Naive thymus-derived CD8-positive, alpha-beta T cell (primary cell): ENCODE data around the gene COL15A1. TPM values are rescaled to one million over a fixed set of nuclear protein-coding genes. Genes with fewer than 3 reads are reported as not detected.

ENCODE experiments used
- ATAC-seq, 2 donors: fragments of 150-1000 bp; cut with Tn5 transposase in 1 of 2; sonication (Bioruptor Pico), chemical (Tn5 transposase) in 1 of 2; 1 replicate in 1 of 2; 2 replicates in 1 of 2; pipeline ENCODE4 v1.10.0; 2021; ENCODE audit warnings: mild to moderate bottlenecking in 2 of 2, moderate library complexity in 2 of 2
- POLR2A ChIA-PET: fragments of 350-600 bp; sonication (Branson Sonifier 250); formaldehyde crosslinking; loops from one replicate; lab custom pipeline; 2021; ENCODE audit warnings: antibody characterized with exemption; lab: Charles Lee
- DNase-seq, 10 donors: peaks; one replicate each; pipeline versions ENCODE4 v3.0.0 to v3.0.0-alpha.2; 2020 to 2022
- H3K27ac Mint-ChIP-seq, 10 donors: one replicate each; pipeline ENCODE4 v1.8.0; 2020 to 2022; ENCODE audit warnings: mild to moderate bottlenecking in 10 of 10, mixed read lengths in 10 of 10, moderate library complexity in 4 of 10, inconsistent platforms in 1 of 10
- H3K27me3 Mint-ChIP-seq, 5 donors: one replicate each; pipeline ENCODE4 v1.8.0; 2021 to 2022; ENCODE audit warnings: mixed read lengths in 5 of 5
- H3K36me3 Mint-ChIP-seq, 3 donors: one replicate each; pipeline ENCODE4 v1.8.0; 2020 to 2022; ENCODE audit warnings: mixed read lengths in 3 of 3, mild to moderate bottlenecking in 2 of 3, inconsistent platforms in 1 of 3
- H3K4me1 Mint-ChIP-seq, 4 donors: one replicate each; pipeline ENCODE4 v1.8.0; 2021 to 2022; ENCODE audit warnings: mixed read lengths in 4 of 4
- H3K4me3 Mint-ChIP-seq, 10 donors: one replicate each; pipeline ENCODE4 v1.8.0; 2020 to 2022; ENCODE audit warnings: mild to moderate bottlenecking in 10 of 10, mixed read lengths in 10 of 10, moderate library complexity in 6 of 10, inconsistent platforms in 1 of 10
- H3K9me3 Mint-ChIP-seq, 9 donors: one replicate each; pipeline ENCODE4 v1.8.0; 2020 to 2022; ENCODE audit warnings: mixed read lengths in 9 of 9, mild to moderate bottlenecking in 3 of 9, inconsistent platforms in 1 of 9, moderate library complexity in 1 of 9
- polyA plus RNA-seq, 3 donors: library from polyadenylated mRNA; unstranded; fragments of 300-500 nt; fragmentation: Illumina TruSeq; gene quantifications; one replicate each; pipeline ENCODE4 v1.2.3, GENCODE V29; 2021
- total RNA-seq, 8 experiments: library from RNA in 2 of 8; stranded (reverse) in 2 of 8; gene quantifications; one replicate each; pipeline ENCODE4 v1.2.3 and lab custom pipeline; 2021 to 2026

COL15A1 gene
- total and polyA plus RNA-seq, 5 experiments from 2014 or later: not detected

GRCh38 chr9:98940276-98940675 lies 3.4 kb upstream of the COL15A1 start:
- ATAC-seq: no peak
- no peak for DNase-seq
- Mint-ChIP-seq H3K4me3 (no peak overlapping the region), H3K36me3 (no peaks in the 10 kb centered on the region), H3K27me3 (peaks cover 31 to 85% (median 54%) of the 10 kb centered on the region in 5 donors), H3K4me1 (peaks cover 2 to 14% (median 9%) of the 10 kb centered on the region in 4 donors), H3K27ac (no peak overlapping the region), H3K9me3 (no peaks in the 10 kb centered on the region)
- POLR2A ChIA-PET: no interaction called here

DNA sequence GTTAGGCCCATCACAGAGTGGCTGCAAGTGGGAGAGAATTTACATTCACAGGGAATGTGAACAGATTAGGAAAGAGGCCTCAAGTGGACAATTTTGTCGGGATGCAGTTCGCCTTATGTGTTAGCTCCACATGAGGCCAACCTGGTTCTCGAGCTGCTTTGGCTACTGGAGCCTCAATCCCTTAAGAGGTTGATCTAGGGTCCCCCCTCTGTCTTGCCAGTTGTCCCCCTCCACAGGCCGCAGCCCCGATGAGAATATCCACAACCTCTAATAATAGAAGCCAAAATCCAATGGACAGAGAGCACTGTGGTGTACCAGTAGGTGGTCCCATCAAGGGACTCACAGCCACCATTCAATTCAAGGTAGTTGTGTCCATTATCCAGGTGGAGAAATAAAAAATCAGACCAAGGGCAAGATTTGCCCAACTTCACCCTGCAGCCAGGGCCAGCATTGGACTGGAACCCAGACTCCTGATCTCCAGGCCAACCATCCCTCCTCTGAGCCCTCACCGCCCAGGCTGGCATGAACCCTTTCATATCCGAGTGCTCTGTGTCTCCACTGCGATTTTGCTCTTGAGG lies 1.7 kb upstream of the COL15A1 start:
- no peaks in the 10 kb centered on the region for H3K9me3 Mint-ChIP-seq
- no peak overlapping the region for H3K27ac Mint-ChIP-seq
- no peaks in the 10 kb centered on the region for H3K36me3 Mint-ChIP-seq
- no peak overlapping the region for H3K4me3 Mint-ChIP-seq
- peaks cover 2 to 14% (median 9%) of the 10 kb centered on the region in 4 donors for H3K4me1 Mint-ChIP-seq
- ATAC-seq (no peak), DNase-seq (no peak)
- peaks cover 34 to 85% (median 65%) of the 10 kb centered on the region in 5 donors for H3K27me3 Mint-ChIP-seq
- POLR2A ChIA-PET: no interaction called here

- no peak overlapping the region for H3K27ac Mint-ChIP-seq
- peak overlapping the region in 5 of 10 donors; percentile 22 to 60 (median 41) for H3K4me3 Mint-ChIP-seq
- ATAC-seq (no peak), DNase-seq (no peak)
- H3K36me3 Mint-ChIP-seq: no peaks in the 10 kb centered on the region
- H3K9me3 Mint-ChIP-seq: no peaks in the 10 kb centered on the region
- POLR2A ChIA-PET: no interaction called here
- peaks cover 2 to 14% (median 9%) of the 10 kb centered on the region in 4 donors for H3K4me1 Mint-ChIP-seq
- peaks cover 33 to 76% (median 67%) of the 10 kb centered on the region in 5 donors for H3K27me3 Mint-ChIP-seq
Observed at GRCh38 chr9:98942906-98943681, 613 bp upstream of the COL15A1 start.

GRCh38 chr9:98944057-98944733 lies 488 bp downstream of the COL15A1 start:
- Mint-ChIP-seq H3K36me3 (no peaks in the 10 kb centered on the region), H3K9me3 (no peaks in the 10 kb centered on the region), H3K4me1 (peaks cover 2 to 14% (median 9%) of the 10 kb centered on the region in 4 donors), H3K4me3 (peak overlapping the region in 8 of 10 donors; percentile 33 to 70 (median 46)), H3K27me3 (peaks cover 31 to 65% (median 63%) of the 10 kb centered on the region in 5 donors), H3K27ac (no peak overlapping the region)
- DNase-seq (no peak), ATAC-seq (peak in 1 of 2 donors; percentile 16)
- POLR2A ChIA-PET: no interaction called here

DNA sequence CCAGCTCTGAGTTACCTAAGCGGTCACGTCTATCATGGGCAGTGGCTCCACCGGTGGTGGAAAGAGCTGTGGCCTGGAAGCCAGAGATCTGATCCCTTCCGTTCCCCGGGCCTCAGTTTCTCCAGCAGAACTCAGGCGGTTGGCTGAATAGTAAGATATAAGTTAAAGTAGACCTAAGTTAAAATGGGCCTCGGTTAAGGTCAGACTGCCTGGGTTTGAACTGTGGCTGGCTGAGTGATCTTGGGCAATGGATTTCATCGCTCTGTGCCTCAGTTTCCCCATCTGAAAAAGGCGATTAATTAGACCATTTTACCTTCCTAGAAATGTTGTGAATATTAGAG lies 997 bp downstream of the COL15A1 start:
- Mint-ChIP-seq H3K4me3 (peak overlapping the region in 5 of 10 donors; percentile 20 to 70 (median 60)), H3K27ac (no peak overlapping the region), H3K4me1 (peaks cover 2 to 14% (median 9%) of the 10 kb centered on the region in 4 donors), H3K9me3 (no peaks in the 10 kb centered on the region), H3K27me3 (peaks cover 31 to 62% (median 60%) of the 10 kb centered on the region in 5 donors), H3K36me3 (no peaks in the 10 kb centered on the region)
- POLR2A ChIA-PET: no interaction called here
- DNase-seq (no peak), ATAC-seq (no peak)

DNA sequence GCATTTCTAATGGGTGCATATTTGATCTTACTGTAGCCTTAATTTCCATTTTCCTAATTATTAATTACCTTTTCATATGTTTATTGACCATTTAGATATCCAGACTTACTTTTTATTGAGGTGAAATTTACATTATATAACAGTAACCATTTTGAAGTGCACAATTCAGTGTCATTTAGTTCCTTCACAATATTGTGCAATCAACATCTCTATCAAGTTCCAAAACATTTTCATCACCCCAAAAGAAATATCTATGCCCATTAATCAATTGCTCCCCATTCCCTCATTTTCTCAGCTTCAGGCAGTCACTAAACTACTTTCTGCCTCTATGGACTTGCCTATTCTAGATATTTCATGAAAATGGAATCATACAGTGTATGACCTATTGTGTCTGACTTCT lies 5.9 kb downstream of the COL15A1 start:
- ATAC-seq (no peak), DNase-seq (no peak)
- H3K36me3 Mint-ChIP-seq: no peaks in the 10 kb centered on the region
- peaks cover 0 to 3% (median 2%) of the 10 kb centered on the region in 4 donors for H3K4me1 Mint-ChIP-seq
- peaks cover 0 to 2% (median 0%) of the 10 kb centered on the region in 9 donors for H3K9me3 Mint-ChIP-seq
- peaks cover 18 to 53% (median 30%) of the 10 kb centered on the region in 5 donors for H3K27me3 Mint-ChIP-seq
- POLR2A ChIA-PET: interaction anchor here (0.7 kb wide), 1 partner anchor 15 kb away, joined by 3 read pairs; no protein-coding TSS in a partner anchor
- no peak overlapping the region for H3K27ac Mint-ChIP-seq
- H3K4me3 Mint-ChIP-seq: no peak overlapping the region

GRCh38 chr9:98950262-98950661 lies 6.6 kb downstream of the COL15A1 start:
- ATAC-seq (no peak), DNase-seq (no peak)
- no peaks in the 10 kb centered on the region for H3K4me1 Mint-ChIP-seq
- H3K4me3 Mint-ChIP-seq: no peak overlapping the region
- POLR2A ChIA-PET: no interaction called here
- H3K9me3 Mint-ChIP-seq: peaks cover 0 to 2% (median 0%) of the 10 kb centered on the region in 9 donors
- no peaks in the 10 kb centered on the region for H3K36me3 Mint-ChIP-seq
- H3K27ac Mint-ChIP-seq: no peak overlapping the region
- H3K27me3 Mint-ChIP-seq: peaks cover 15 to 53% (median 24%) of the 10 kb centered on the region in 5 donors

- POLR2A ChIA-PET: no interaction called here
- no peak for DNase-seq
- Mint-ChIP-seq H3K9me3 (peaks cover 0 to 4% (median 1%) of the 10 kb centered on the region in 9 donors), H3K27ac (no peak overlapping the region), H3K4me3 (no peak overlapping the region), H3K36me3 (peaks cover 0 to 1% (median 0%) of the 10 kb centered on the region in 3 donors), H3K27me3 (peaks cover 11 to 41% (median 13%) of the 10 kb centered on the region in 5 donors), H3K4me1 (no peaks in the 10 kb centered on the region)
- no peak for ATAC-seq
Observed at GRCh38 chr9:98951967-98952366, 8.3 kb downstream of the COL15A1 start.

DNA sequence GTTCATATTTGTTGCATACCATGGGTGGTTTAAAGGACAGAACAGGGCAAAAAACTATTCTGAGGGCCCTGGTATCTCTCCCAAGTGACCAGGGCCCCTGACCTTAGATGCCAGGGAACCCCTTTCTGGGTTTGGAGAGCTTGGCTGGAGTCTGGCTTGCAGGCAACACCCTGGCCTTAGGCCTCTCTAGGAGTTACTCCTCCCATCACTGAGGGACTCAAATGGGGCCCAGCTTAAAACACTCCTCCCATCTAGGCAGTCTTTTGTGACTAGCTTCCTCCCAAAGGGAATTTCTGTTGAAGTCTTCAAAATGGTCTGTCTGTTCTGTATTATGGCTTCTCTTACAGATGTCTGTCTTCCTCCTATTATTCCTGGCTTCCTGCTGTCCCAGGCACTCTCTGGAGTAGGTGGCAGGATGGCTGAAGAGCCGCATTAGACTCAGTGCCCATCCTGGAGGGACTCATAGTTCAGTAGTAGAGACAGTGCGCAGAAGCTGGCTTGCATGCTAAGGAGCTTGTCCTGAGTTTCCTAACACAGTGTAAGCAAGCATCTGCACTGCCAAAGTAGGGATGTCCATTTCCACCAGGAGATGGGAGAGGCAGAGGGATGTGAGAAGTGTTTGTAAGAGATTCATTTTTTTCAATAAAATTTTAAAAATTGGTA lies 10.0 kb downstream of the COL15A1 start:
- ATAC-seq: no peak
- no peaks in the 10 kb centered on the region for H3K4me1 Mint-ChIP-seq
- peaks cover 0 to 2% (median 0%) of the 10 kb centered on the region in 3 donors for H3K36me3 Mint-ChIP-seq
- no peak overlapping the region for H3K27ac Mint-ChIP-seq
- no peak for DNase-seq
- peaks cover 0 to 14% (median 3%) of the 10 kb centered on the region in 9 donors for H3K9me3 Mint-ChIP-seq
- no peak overlapping the region for H3K4me3 Mint-ChIP-seq
- H3K27me3 Mint-ChIP-seq: peaks cover 6 to 38% (median 11%) of the 10 kb centered on the region in 5 donors
- POLR2A ChIA-PET: no interaction called here

GRCh38 chr9:98954244-98954610 lies 10.5 kb downstream of the COL15A1 start:
- Mint-ChIP-seq H3K4me1 (no peaks in the 10 kb centered on the region), H3K36me3 (peaks cover 0 to 2% (median 0%) of the 10 kb centered on the region in 3 donors), H3K27me3 (peaks cover 6 to 38% (median 11%) of the 10 kb centered on the region in 5 donors), H3K4me3 (no peak overlapping the region), H3K9me3 (peaks cover 0 to 14% (median 3%) of the 10 kb centered on the region in 9 donors), H3K27ac (no peak overlapping the region)
- no peak for ATAC-seq
- DNase-seq: no peak
- POLR2A ChIA-PET: no interaction called here

DNA sequence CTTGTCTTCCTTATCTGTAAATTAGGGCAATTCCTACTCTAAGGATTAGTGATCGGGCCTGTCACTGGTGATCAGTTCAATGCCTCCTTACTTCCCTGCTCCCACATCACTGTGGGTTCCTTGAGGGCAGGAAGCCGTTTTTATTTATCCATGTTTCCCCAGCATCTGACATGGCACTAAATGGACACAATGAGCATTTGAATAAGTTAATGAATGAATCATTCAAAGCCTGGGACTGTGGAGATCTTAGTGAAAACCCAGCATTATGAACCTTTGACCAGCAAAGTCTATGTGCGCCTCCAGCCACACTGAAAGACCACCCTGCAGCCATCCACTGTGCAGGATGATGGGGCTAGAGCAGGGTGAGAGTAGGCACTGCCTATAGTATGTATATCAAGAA lies 11.6 kb downstream of the COL15A1 start:
- H3K27ac Mint-ChIP-seq: no peak overlapping the region
- no peaks in the 10 kb centered on the region for H3K4me1 Mint-ChIP-seq
- no peak for DNase-seq
- POLR2A ChIA-PET: no interaction called here
- H3K27me3 Mint-ChIP-seq: peaks cover 6 to 38% (median 11%) of the 10 kb centered on the region in 5 donors
- H3K36me3 Mint-ChIP-seq: peaks cover 0 to 2% (median 0%) of the 10 kb centered on the region in 3 donors
- H3K9me3 Mint-ChIP-seq: peaks cover 0 to 14% (median 3%) of the 10 kb centered on the region in 9 donors
- H3K4me3 Mint-ChIP-seq: no peak overlapping the region
- no peak for ATAC-seq

DNA sequence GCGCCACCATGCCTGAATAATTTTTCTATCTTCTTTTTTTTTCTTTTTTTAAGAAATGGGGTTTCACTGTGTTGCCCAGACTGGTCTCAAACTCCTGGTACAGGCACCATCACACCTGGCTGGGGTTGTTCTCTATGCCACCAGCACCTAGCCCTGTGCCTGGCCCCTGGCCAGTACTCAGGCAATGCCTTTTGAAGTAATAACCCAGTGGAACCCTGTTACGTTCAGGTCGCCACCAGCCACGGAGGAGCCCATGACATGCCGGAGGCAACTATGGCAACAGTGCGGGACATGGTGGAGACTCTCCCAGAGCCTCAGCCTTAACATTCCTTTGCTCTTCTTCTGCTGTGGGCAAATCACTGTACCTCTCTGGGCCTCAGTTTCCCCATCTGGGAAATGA lies 14.1 kb downstream of the COL15A1 start:
- Mint-ChIP-seq H3K4me3 (no peak overlapping the region), H3K27me3 (peaks cover 4 to 30% (median 8%) of the 10 kb centered on the region in 5 donors), H3K27ac (no peak overlapping the region), H3K9me3 (peaks cover 0 to 14% (median 3%) of the 10 kb centered on the region in 9 donors), H3K36me3 (peaks cover 0 to 2% (median 0%) of the 10 kb centered on the region in 3 donors), H3K4me1 (no peaks in the 10 kb centered on the region)
- POLR2A ChIA-PET: no interaction called here
- no peak for DNase-seq
- ATAC-seq: no peak
